HG03469 (cell line): ENCODE results near the gene EEIG1.

ENCODE experiments used
- ATAC-seq: cut with Tn5 transposase; IDR thresholded peaks from one replicate; pipeline ENCODE4 v1.9.1; 2021; ENCODE audit warnings: mild to moderate bottlenecking, moderate library complexity, moderate number of reproducible peaks; ENCODE audit not compliant: unreplicated experiment

EEIG1 gene

GRCh38 chr9:127942216-127943010 is 38.4 kb downstream of the EEIG1 start:
- ATAC-seq = no peak

GRCh38 chr9:127941961-127942215 is 38.9 kb downstream of the EEIG1 start:
- ATAC-seq = no peak

GRCh38 chr9:127941062-127941960 is 39.5 kb downstream of the EEIG1 start:
- ATAC-seq = no peak

GRCh38 chr9:127940593-127940992 is 40.2 kb downstream of the EEIG1 start:
- no peak for ATAC-seq

- no peak for ATAC-seq
These were observed 42.5 kb downstream of the EEIG1 start for GRCh38 chr9:127938298-127938690.

- peak; percentile 68 for ATAC-seq
These were observed 43.1 kb downstream of the EEIG1 start, which contains the start of gene DPM2 for GRCh38 chr9:127937388-127938297. Gene DPM2 (minus strand): TSS chr9:127937854. CDS start chr9:127937820, 34 bp downstream.

GRCh38 chr9:127937056-127937387 is 43.8 kb downstream of the EEIG1 start:
- ATAC-seq = no peak

GRCh38 chr9:127936347-127936852 is 44.4 kb downstream of the EEIG1 start:
- no peak for ATAC-seq

- ATAC-seq = no peak
These were observed 45.0 kb downstream of the EEIG1 start for GRCh38 chr9:127935765-127936221.

GRCh38 chr9:127934986-127935385 is 45.8 kb downstream of the EEIG1 start:
- ATAC-seq = no peak

- no peak for ATAC-seq
These were observed 46.5 kb downstream of the EEIG1 start for GRCh38 chr9:127934248-127934647.

- no peak for ATAC-seq
These were observed 49.5 kb downstream of the EEIG1 start for GRCh38 chr9:127931092-127931881.
